Cardiac fibroblast (primary cell): ENCODE data around the gene NME3.

Experiments used
- DNase-seq, 2 donors: peaks; one replicate each; pipeline versions ENCODE4 v3.0.0 to v3.0.0-alpha.2; 2010; ENCODE audit warnings: low read depth in 2 of 2
- H3K4me3 ChIP-seq, 2 donors: replicated peaks in 1 of 2; 1 replicate in 1 of 2; 2 replicates in 1 of 2; pipeline ENCODE4 v1.5.1; 2011; ENCODE audit warnings: low read depth in 2 of 2, low read length in 2 of 2, mild to moderate bottlenecking in 2 of 2, moderate library complexity in 1 of 2
- CTCF ChIP-seq: IDR thresholded peaks from one replicate; pipeline ENCODE4 v1.5.1; 2011; ENCODE audit warnings: low read depth, mild to moderate bottlenecking, low read length, inconsistent platforms

Gene NME3

GRCh38 chr16:1779741-1780676 lies 8.7 kb upstream of the NME3 start:
- no peak for DNase-seq
- no peak overlapping the region for H3K4me3 ChIP-seq
- TF ChIP-seq CTCF, result no peak

- DNase-seq, result no peak
- TF ChIP-seq CTCF, result no peak
- no peak overlapping the region for H3K4me3 ChIP-seq
Measured at GRCh38 chr16:1779234-1779701, 7.9 kb upstream of the NME3 start.

- DNase-seq, result no peak
- no peak for TF ChIP-seq CTCF
- no peak overlapping the region for H3K4me3 ChIP-seq
Measured at GRCh38 chr16:1778200-1779179, 7.1 kb upstream of the NME3 start.

GRCh38 chr16:1777375-1778199 lies 6.2 kb upstream of the NME3 start:
- no peak for DNase-seq
- H3K4me3 ChIP-seq, result no peak overlapping the region

GRCh38 chr16:1776991-1777374 lies 5.6 kb upstream of the NME3 start:
- DNase-seq, result no peak
- H3K4me3 ChIP-seq, result no peak overlapping the region
- TF ChIP-seq CTCF, result no peak

More at GRCh38 chr16:1777375-1778199, 6.2 kb upstream of the NME3 start:
- no peak for TF ChIP-seq CTCF

- H3K4me3 ChIP-seq, result no peak overlapping the region
- TF ChIP-seq CTCF, result no peak
- no peak for DNase-seq
Measured at GRCh38 chr16:1776672-1776955, 5.3 kb upstream of the NME3 start.
